ENCODE data around the gene CCDC141.

The CCDC141 gene

GRCh38 chr2:178946494-178946893, 103.4 kb downstream of the CCDC141 start:
- FAIRE-seq (no peak), DNase-seq (ENCODE audit: insufficient read length, low spot score) (no peak)
- TF ChIP-seq SPI1 (IDR thresholded peaks at IDR 0.05; ENCODE audit: low read depth, low read length) (no peak), POLR2AphosphoS5 (IDR thresholded peaks at IDR 0.05; ENCODE audit: low read depth, low read length) (no peak), POU2F2 (IDR thresholded peaks at IDR 0.05; ENCODE audit: low read depth, low read length) (no peak), TAF1 (IDR thresholded peaks at IDR 0.05; ENCODE audit: low read depth, low read length) (no peak), POLR2A (IDR thresholded peaks at IDR 0.05; ENCODE audit: low read depth, low read length) (no peak), PAX5 (IDR thresholded peaks at IDR 0.05; ENCODE audit: insufficient read depth, low read length, severe bottlenecking) (no peak)

- no peak for FAIRE-seq
- TF ChIP-seq PAX5 (IDR thresholded peaks at IDR 0.05; ENCODE audit: insufficient read depth, low read length, severe bottlenecking): no peak
- TF ChIP-seq TAF1 (IDR thresholded peaks at IDR 0.05; ENCODE audit: low read depth, low read length): no peak
- no peak for TF ChIP-seq POU2F2 (IDR thresholded peaks at IDR 0.05; ENCODE audit: low read depth, low read length)
- TF ChIP-seq POLR2A (IDR thresholded peaks at IDR 0.05; ENCODE audit: low read depth, low read length): no peak
- no peak for TF ChIP-seq SPI1 (IDR thresholded peaks at IDR 0.05; ENCODE audit: low read depth, low read length)
- no peak for TF ChIP-seq POLR2AphosphoS5 (IDR thresholded peaks at IDR 0.05; ENCODE audit: low read depth, low read length)
- DNase-seq (ENCODE audit: insufficient read length, low spot score): no peak
Observed at GRCh38 chr2:178943745-178944144, 106.2 kb downstream of the CCDC141 start.

- FAIRE-seq: no peak
- DNase-seq (ENCODE audit: insufficient read length, low spot score): no peak
- no peak for TF ChIP-seq POLR2A (IDR thresholded peaks at IDR 0.05; ENCODE audit: low read depth, low read length)
- TF ChIP-seq POU2F2 (IDR thresholded peaks at IDR 0.05; ENCODE audit: low read depth, low read length): no peak
- TF ChIP-seq PAX5 (IDR thresholded peaks at IDR 0.05; ENCODE audit: insufficient read depth, low read length, severe bottlenecking): no peak
- TF ChIP-seq TAF1 (IDR thresholded peaks at IDR 0.05; ENCODE audit: low read depth, low read length): no peak
- TF ChIP-seq SPI1 (IDR thresholded peaks at IDR 0.05; ENCODE audit: low read depth, low read length): no peak
- TF ChIP-seq POLR2AphosphoS5 (IDR thresholded peaks at IDR 0.05; ENCODE audit: low read depth, low read length): no peak
Observed at GRCh38 chr2:178934571-178934970, 115.4 kb downstream of the CCDC141 start.

DNA sequence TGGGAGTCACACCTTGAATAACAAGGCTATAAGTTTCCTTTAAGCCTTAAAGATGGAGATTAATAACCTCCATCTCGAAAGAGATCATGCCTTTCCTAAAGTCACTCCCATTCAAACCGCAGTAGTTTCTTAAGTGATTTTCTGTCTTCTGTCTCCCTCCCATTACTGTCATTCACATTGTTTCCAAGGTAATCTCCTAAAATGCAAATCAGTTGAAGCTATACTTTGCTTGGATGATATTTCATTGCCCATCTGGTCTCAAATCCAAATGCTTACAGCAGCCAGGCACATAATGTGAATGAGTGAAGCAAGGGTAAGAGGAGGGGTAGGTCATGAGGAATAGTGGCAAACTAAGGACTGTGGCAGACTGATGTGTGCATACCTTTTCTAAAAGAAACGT, 116.4 kb downstream of the CCDC141 start:
- TF ChIP-seq SPI1 (IDR thresholded peaks at IDR 0.05; ENCODE audit: low read depth, low read length) (no peak), POLR2A (IDR thresholded peaks at IDR 0.05; ENCODE audit: low read depth, low read length) (no peak), POU2F2 (IDR thresholded peaks at IDR 0.05; ENCODE audit: low read depth, low read length) (no peak), PAX5 (IDR thresholded peaks at IDR 0.05; ENCODE audit: insufficient read depth, low read length, severe bottlenecking) (no peak), TAF1 (IDR thresholded peaks at IDR 0.05; ENCODE audit: low read depth, low read length) (no peak), POLR2AphosphoS5 (IDR thresholded peaks at IDR 0.05; ENCODE audit: low read depth, low read length) (no peak)
- DNase-seq (ENCODE audit: insufficient read length, low spot score) (no peak), FAIRE-seq (peak; percentile 5)

DNA sequence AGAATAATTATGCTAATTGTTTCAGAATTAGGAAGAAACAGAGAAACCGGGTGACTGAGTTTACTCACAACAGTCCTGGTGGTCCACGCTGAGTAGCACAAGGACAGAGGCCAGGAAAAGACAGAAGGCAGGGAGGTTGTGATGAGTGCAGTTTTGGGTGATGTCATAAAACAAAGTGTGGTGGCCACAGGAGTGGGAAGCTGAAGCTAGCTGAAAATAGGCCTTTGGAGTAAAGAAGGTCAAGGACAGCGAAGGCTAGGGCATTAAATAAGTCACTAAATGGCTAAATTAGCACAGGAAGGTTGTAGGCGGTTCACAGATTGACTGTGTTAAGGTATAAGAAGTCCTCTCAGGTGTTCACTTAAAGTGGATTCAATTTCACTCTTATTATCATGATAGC, 121.9 kb downstream of the CCDC141 start:
- peak; percentile 96 for FAIRE-seq
- DNase-seq (ENCODE audit: insufficient read length, low spot score): no peak
- no peak for TF ChIP-seq POLR2AphosphoS5 (IDR thresholded peaks at IDR 0.05; ENCODE audit: low read depth, low read length)
- TF ChIP-seq POLR2A (IDR thresholded peaks at IDR 0.05; ENCODE audit: low read depth, low read length): no peak
- TF ChIP-seq TAF1 (IDR thresholded peaks at IDR 0.05; ENCODE audit: low read depth, low read length): no peak
- peak; percentile 55; the same call in 1 of the 2 replicates for TF ChIP-seq POU2F2 (IDR thresholded peaks at IDR 0.05; ENCODE audit: low read depth, low read length)

GRCh38 chr2:178927173-178927572, 122.8 kb downstream of the CCDC141 start:
- FAIRE-seq (peak; percentile 89), DNase-seq (ENCODE audit: insufficient read length, low spot score) (no peak)
- TF ChIP-seq POU2F2 (IDR thresholded peaks at IDR 0.05; ENCODE audit: low read depth, low read length) (no peak), POLR2AphosphoS5 (IDR thresholded peaks at IDR 0.05; ENCODE audit: low read depth, low read length) (no peak), TAF1 (IDR thresholded peaks at IDR 0.05; ENCODE audit: low read depth, low read length) (no peak)

GRCh38 chr2:178924817-178925216, 125.1 kb downstream of the CCDC141 start:
- FAIRE-seq (no peak), DNase-seq (ENCODE audit: insufficient read length, low spot score) (no peak)
- TF ChIP-seq POU2F2 (IDR thresholded peaks at IDR 0.05; ENCODE audit: low read depth, low read length) (no peak), POLR2AphosphoS5 (IDR thresholded peaks at IDR 0.05; ENCODE audit: low read depth, low read length) (no peak), TAF1 (IDR thresholded peaks at IDR 0.05; ENCODE audit: low read depth, low read length) (no peak), PAX5 (IDR thresholded peaks at IDR 0.05; ENCODE audit: insufficient read depth, low read length, severe bottlenecking) (no peak), POLR2A (IDR thresholded peaks at IDR 0.05; ENCODE audit: low read depth, low read length) (no peak), SPI1 (IDR thresholded peaks at IDR 0.05; ENCODE audit: low read depth, low read length) (no peak)

DNA sequence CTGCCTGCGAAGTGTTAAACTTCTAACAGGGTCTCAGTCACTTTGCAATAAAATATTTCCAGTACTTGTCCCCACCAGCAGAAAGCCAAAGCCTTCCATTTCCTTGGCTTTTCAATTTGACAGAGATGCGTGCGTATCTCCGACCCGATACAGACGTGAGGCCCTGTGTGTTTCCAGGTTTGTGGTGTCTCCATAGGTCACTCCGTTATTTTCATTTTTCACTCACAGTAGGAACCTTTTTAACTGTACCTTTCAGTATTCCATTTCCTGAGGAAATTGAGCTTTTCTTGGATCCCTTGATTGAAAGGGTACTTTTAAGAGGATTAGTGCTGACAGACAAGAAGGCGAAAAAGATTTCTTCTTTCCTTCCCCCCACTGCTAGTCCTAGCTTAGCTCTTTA, 126.4 kb downstream of the CCDC141 start:
- no peak for FAIRE-seq
- TF ChIP-seq POU2F2 (IDR thresholded peaks at IDR 0.05; ENCODE audit: low read depth, low read length): no peak
- DNase-seq (ENCODE audit: insufficient read length, low spot score): no peak

DNA sequence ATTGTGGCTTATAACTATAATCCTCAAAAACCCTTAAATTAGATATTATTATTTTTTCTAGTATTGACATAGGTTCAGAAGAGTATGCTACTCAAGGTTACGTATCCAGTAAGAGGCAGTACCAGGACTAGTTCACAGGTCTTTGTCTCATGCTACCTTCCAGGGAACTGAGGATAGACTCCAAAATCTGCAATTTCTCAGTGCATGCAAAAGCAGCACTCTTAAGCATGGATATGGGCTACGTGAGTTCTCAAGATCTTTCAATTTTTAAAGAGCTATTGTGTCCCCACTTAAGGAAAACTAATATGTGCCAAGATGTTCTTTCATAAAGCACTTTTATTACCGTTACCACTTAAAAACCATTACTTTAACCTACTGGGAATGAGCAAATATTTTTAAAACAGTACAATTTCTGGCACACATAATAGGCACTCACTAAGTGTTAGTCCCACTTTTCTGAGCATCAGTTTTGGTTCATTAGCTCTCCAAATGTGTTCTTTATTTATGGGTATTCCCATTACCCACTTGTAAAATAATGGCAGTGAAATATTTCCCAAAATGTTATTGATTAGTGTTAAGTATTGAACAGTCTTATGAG, 128.9 kb downstream of the CCDC141 start:
- FAIRE-seq: no peak
- DNase-seq (ENCODE audit: insufficient read length, low spot score): no peak
- TF ChIP-seq POU2F2 (IDR thresholded peaks at IDR 0.05; ENCODE audit: low read depth, low read length) (no peak), TAF1 (IDR thresholded peaks at IDR 0.05; ENCODE audit: low read depth, low read length) (no peak), SPI1 (IDR thresholded peaks at IDR 0.05; ENCODE audit: low read depth, low read length) (no peak), POLR2A (IDR thresholded peaks at IDR 0.05; ENCODE audit: low read depth, low read length) (no peak), PAX5 (IDR thresholded peaks at IDR 0.05; ENCODE audit: insufficient read depth, low read length, severe bottlenecking) (no peak), POLR2AphosphoS5 (IDR thresholded peaks at IDR 0.05; ENCODE audit: low read depth, low read length) (no peak)

- TF ChIP-seq SPI1 (IDR thresholded peaks at IDR 0.05; ENCODE audit: low read depth, low read length) (no peak), PAX5 (IDR thresholded peaks at IDR 0.05; ENCODE audit: insufficient read depth, low read length, severe bottlenecking) (no peak), POU2F2 (IDR thresholded peaks at IDR 0.05; ENCODE audit: low read depth, low read length) (no peak), POLR2A (IDR thresholded peaks at IDR 0.05; ENCODE audit: low read depth, low read length) (no peak), TAF1 (IDR thresholded peaks at IDR 0.05; ENCODE audit: low read depth, low read length) (no peak), POLR2AphosphoS5 (IDR thresholded peaks at IDR 0.05; ENCODE audit: low read depth, low read length) (no peak)
- DNase-seq (ENCODE audit: insufficient read length, low spot score): no peak
- FAIRE-seq: no peak
Observed at GRCh38 chr2:178917555-178917954, 132.4 kb downstream of the CCDC141 start.

Measured in GM12891 (cell line).